NCI-H2171 (cell line): Measurements from ENCODE around the gene ADIRF.
"Not testable (repeated sequence)": the region's sequence is repeated elsewhere in the genome, so short reads cannot be mapped to it uniquely, and the experiment has no call there.

Source experiments
- DNase-seq: peaks from one replicate; lab custom pipeline; 2025; lab: John Stamatoyannopoulos, UW

ADIRF gene

GRCh38 chr10:86946213-86947155 lies 21.8 kb upstream of the ADIRF start:
- no peak for DNase-seq

- DNase-seq: not testable (repeated sequence)
Measured at GRCh38 chr10:86947806-86948205, 20.5 kb upstream of the ADIRF start.

- DNase-seq: no peak
Measured at GRCh38 chr10:86950349-86950748, 17.9 kb upstream of the ADIRF start.

GRCh38 chr10:86951184-86951761 lies 17.0 kb upstream of the ADIRF start:
- no peak for DNase-seq

- no peak for DNase-seq
Measured at GRCh38 chr10:86952106-86952505, 16.2 kb upstream of the ADIRF start.

GRCh38 chr10:86952697-86953096 lies 15.6 kb upstream of the ADIRF start:
- not testable (repeated sequence) for DNase-seq

- no peak for DNase-seq
Measured at GRCh38 chr10:86953747-86954680, 14.3 kb upstream of the ADIRF start.

GRCh38 chr10:86954681-86955500 lies 13.4 kb upstream of the ADIRF start:
- no peak for DNase-seq

- DNase-seq: no peak
Measured at GRCh38 chr10:86955501-86956194, 12.6 kb upstream of the ADIRF start.

- DNase-seq: no peak
Measured at GRCh38 chr10:86956195-86956847, 12.0 kb upstream of the ADIRF start.

GRCh38 chr10:86956848-86957448 lies 11.3 kb upstream of the ADIRF start:
- no peak for DNase-seq

GRCh38 chr10:86957471-86958115 lies 10.7 kb upstream of the ADIRF start, which contains the start of gene MMRN2:
Gene MMRN2 (minus strand): TSS chr10:86957615. CDS start chr10:86957541, 74 bp downstream.
- DNase-seq: no peak

- no peak for DNase-seq
Measured at GRCh38 chr10:86958116-86958900, 10.0 kb upstream of the ADIRF start, which contains the start of gene SNCG. Gene SNCG (plus strand): TSS chr10:86958599. CDS start chr10:86958698, 99 bp downstream.

GRCh38 chr10:86958901-86959736 lies 9.2 kb upstream of the ADIRF start:
- no peak for DNase-seq

- no peak for DNase-seq
Measured at GRCh38 chr10:86959737-86960002, 8.6 kb upstream of the ADIRF start.

- no peak for DNase-seq
Measured at GRCh38 chr10:86960003-86960862, 8.0 kb upstream of the ADIRF start.
